ENCODE results near the gene FOXL3.
"Not testable (repeated sequence)": the region's sequence is repeated elsewhere in the genome, so short reads cannot be mapped to it uniquely, and the experiment has no call there.

DNA sequence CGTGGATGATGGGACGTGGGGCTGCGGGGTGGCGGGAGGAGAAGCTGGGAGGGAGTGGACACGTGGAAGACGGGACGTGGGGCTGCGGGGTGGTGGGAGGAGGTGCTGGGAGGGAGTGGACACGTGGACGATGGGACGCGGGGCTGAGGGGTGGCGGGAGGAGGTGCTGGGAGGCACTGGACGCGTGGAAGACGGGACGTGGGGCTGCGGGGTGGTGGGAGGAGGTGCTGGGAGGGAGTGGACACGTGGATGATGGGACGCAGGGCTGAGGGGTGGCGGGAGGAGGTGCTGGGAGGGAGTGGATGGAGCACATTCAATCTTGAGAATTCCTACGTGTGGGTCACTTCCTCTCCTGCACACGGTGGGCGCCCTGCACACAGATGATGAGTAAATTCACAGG is 7.2 kb downstream of the FOXL3 start:
- not testable (repeated sequence) for TF ChIP-seq POLR2A (IDR thresholded peaks at IDR 0.05)
- TF ChIP-seq, protein P1, sequence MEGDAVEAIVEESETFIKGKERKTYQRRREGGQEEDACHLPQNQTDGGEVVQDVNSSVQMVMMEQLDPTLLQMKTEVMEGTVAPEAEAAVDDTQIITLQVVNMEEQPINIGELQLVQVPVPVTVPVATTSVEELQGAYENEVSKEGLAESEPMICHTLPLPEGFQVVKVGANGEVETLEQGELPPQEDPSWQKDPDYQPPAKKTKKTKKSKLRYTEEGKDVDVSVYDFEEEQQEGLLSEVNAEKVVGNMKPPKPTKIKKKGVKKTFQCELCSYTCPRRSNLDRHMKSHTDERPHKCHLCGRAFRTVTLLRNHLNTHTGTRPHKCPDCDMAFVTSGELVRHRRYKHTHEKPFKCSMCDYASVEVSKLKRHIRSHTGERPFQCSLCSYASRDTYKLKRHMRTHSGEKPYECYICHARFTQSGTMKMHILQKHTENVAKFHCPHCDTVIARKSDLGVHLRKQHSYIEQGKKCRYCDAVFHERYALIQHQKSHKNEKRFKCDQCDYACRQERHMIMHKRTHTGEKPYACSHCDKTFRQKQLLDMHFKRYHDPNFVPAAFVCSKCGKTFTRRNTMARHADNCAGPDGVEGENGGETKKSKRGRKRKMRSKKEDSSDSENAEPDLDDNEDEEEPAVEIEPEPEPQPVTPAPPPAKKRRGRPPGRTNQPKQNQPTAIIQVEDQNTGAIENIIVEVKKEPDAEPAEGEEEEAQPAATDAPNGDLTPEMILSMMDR (IDR thresholded peaks at IDR 0.05), result not testable (repeated sequence)

All from adrenal gland (tissue), 5 donors.